Measurements from ENCODE around the gene ST8SIA6.

The ST8SIA6 gene

GRCh38 chr10:17444388-17444714 lies 10.0 kb downstream of the ST8SIA6 start:
- no peak for TF ChIP-seq MAX (IDR thresholded peaks at IDR 0.05)
- TF ChIP-seq, protein P1, sequence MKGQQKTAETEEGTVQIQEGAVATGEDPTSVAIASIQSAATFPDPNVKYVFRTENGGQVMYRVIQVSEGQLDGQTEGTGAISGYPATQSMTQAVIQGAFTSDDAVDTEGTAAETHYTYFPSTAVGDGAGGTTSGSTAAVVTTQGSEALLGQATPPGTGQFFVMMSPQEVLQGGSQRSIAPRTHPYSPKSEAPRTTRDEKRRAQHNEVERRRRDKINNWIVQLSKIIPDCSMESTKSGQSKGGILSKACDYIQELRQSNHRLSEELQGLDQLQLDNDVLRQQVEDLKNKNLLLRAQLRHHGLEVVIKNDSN (IDR thresholded peaks at IDR 0.05): no peak
- no peak for TF ChIP-seq CEBPB (IDR thresholded peaks at IDR 0.05)
- no peak for TF ChIP-seq FOXM1 (IDR thresholded peaks at IDR 0.05; ENCODE audit: borderline replicate concordance, low read depth)
- no peak for TF ChIP-seq TAF1 (IDR thresholded peaks at IDR 0.05; ENCODE audit: low read depth)
- TF ChIP-seq YY1 (IDR thresholded peaks at IDR 0.05; ENCODE audit: low read depth): no peak
- TF ChIP-seq, protein P2, sequence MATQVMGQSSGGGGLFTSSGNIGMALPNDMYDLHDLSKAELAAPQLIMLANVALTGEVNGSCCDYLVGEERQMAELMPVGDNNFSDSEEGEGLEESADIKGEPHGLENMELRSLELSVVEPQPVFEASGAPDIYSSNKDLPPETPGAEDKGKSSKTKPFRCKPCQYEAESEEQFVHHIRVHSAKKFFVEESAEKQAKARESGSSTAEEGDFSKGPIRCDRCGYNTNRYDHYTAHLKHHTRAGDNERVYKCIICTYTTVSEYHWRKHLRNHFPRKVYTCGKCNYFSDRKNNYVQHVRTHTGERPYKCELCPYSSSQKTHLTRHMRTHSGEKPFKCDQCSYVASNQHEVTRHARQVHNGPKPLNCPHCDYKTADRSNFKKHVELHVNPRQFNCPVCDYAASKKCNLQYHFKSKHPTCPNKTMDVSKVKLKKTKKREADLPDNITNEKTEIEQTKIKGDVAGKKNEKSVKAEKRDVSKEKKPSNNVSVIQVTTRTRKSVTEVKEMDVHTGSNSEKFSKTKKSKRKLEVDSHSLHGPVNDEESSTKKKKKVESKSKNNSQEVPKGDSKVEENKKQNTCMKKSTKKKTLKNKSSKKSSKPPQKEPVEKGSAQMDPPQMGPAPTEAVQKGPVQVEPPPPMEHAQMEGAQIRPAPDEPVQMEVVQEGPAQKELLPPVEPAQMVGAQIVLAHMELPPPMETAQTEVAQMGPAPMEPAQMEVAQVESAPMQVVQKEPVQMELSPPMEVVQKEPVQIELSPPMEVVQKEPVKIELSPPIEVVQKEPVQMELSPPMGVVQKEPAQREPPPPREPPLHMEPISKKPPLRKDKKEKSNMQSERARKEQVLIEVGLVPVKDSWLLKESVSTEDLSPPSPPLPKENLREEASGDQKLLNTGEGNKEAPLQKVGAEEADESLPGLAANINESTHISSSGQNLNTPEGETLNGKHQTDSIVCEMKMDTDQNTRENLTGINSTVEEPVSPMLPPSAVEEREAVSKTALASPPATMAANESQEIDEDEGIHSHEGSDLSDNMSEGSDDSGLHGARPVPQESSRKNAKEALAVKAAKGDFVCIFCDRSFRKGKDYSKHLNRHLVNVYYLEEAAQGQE (IDR thresholded peaks at IDR 0.05; ENCODE audit: low read depth): no peak
- TF ChIP-seq EP300 (IDR thresholded peaks at IDR 0.05; ENCODE audit: borderline replicate concordance): no peak
- TF ChIP-seq TCF12 (IDR thresholded peaks at IDR 0.05; ENCODE audit: low read depth): no peak
- no peak for TF ChIP-seq NFIC (IDR thresholded peaks at IDR 0.05)
- TF ChIP-seq TEAD4 (IDR thresholded peaks at IDR 0.05): no peak
- TF ChIP-seq RAD21 (IDR thresholded peaks at IDR 0.05; ENCODE audit: low read depth): no peak
- TF ChIP-seq CREB1 (IDR thresholded peaks at IDR 0.05; ENCODE audit: low read depth): no peak
- TF ChIP-seq EGR1 (IDR thresholded peaks at IDR 0.05): no peak
- no peak for TF ChIP-seq ZBTB7A (IDR thresholded peaks at IDR 0.05; ENCODE audit: low read depth)

- TF ChIP-seq EGR1 (IDR thresholded peaks at IDR 0.05) (no peak), MAX (IDR thresholded peaks at IDR 0.05) (no peak), YY1 (IDR thresholded peaks at IDR 0.05; ENCODE audit: low read depth) (no peak), FOXM1 (IDR thresholded peaks at IDR 0.05; ENCODE audit: borderline replicate concordance, low read depth) (no peak), TCF12 (IDR thresholded peaks at IDR 0.05; ENCODE audit: low read depth) (no peak), EP300 (IDR thresholded peaks at IDR 0.05; ENCODE audit: borderline replicate concordance) (no peak), RAD21 (IDR thresholded peaks at IDR 0.05; ENCODE audit: low read depth) (no peak), NFIC (IDR thresholded peaks at IDR 0.05) (no peak), TAF1 (IDR thresholded peaks at IDR 0.05; ENCODE audit: low read depth) (no peak), CREB1 (IDR thresholded peaks at IDR 0.05; ENCODE audit: low read depth) (no peak), CEBPB (IDR thresholded peaks at IDR 0.05) (no peak), TEAD4 (IDR thresholded peaks at IDR 0.05) (no peak)
- TF ChIP-seq, protein P1 (IDR thresholded peaks at IDR 0.05): no peak
- TF ChIP-seq, protein P2 (IDR thresholded peaks at IDR 0.05; ENCODE audit: low read depth): no peak
Observed at GRCh38 chr10:17443707-17444387, 10.5 kb downstream of the ST8SIA6 start.

- TF ChIP-seq ZBTB7A (IDR thresholded peaks at IDR 0.05; ENCODE audit: low read depth) (no peak), CREB1 (IDR thresholded peaks at IDR 0.05; ENCODE audit: low read depth) (no peak), EGR1 (IDR thresholded peaks at IDR 0.05) (no peak), TEAD4 (IDR thresholded peaks at IDR 0.05) (no peak), NFIC (IDR thresholded peaks at IDR 0.05) (no peak)
- TF ChIP-seq, protein P1 (IDR thresholded peaks at IDR 0.05): no peak
- TF ChIP-seq, protein P2 (IDR thresholded peaks at IDR 0.05; ENCODE audit: low read depth): no peak
Observed at GRCh38 chr10:17438583-17438982, 15.8 kb downstream of the ST8SIA6 start.

GRCh38 chr10:17435953-17436352 lies 18.4 kb downstream of the ST8SIA6 start:
- TF ChIP-seq EP300 (IDR thresholded peaks at IDR 0.05; ENCODE audit: borderline replicate concordance) (no peak), CREB1 (IDR thresholded peaks at IDR 0.05; ENCODE audit: low read depth) (no peak), TCF12 (IDR thresholded peaks at IDR 0.05; ENCODE audit: low read depth) (no peak), RAD21 (IDR thresholded peaks at IDR 0.05; ENCODE audit: low read depth) (no peak), EGR1 (IDR thresholded peaks at IDR 0.05) (no peak), MAX (IDR thresholded peaks at IDR 0.05) (no peak), TAF1 (IDR thresholded peaks at IDR 0.05; ENCODE audit: low read depth) (no peak), CEBPB (IDR thresholded peaks at IDR 0.05) (no peak), FOXM1 (IDR thresholded peaks at IDR 0.05; ENCODE audit: borderline replicate concordance, low read depth) (no peak), TEAD4 (IDR thresholded peaks at IDR 0.05) (no peak), NFIC (IDR thresholded peaks at IDR 0.05) (no peak), ZBTB7A (IDR thresholded peaks at IDR 0.05; ENCODE audit: low read depth) (no peak), YY1 (IDR thresholded peaks at IDR 0.05; ENCODE audit: low read depth) (no peak)
- TF ChIP-seq, protein P2 (IDR thresholded peaks at IDR 0.05; ENCODE audit: low read depth): no peak
- TF ChIP-seq, protein P1 (IDR thresholded peaks at IDR 0.05): no peak
